Omental fat pad (tissue), 4 donors: ENCODE results near the gene TGFB1. TPM values are rescaled to one million over a fixed set of nuclear protein-coding genes. Genes with fewer than 3 reads are reported as not detected.

Experiments used
- ATAC-seq: fragments of 150-250 bp; one replicate; pipeline ENCODE4 v1.9.1; 2016; ENCODE audit warnings: mild to moderate bottlenecking, moderate library complexity; ENCODE audit not compliant: low FRiP score
- DNase-seq: peaks from one replicate; pipeline ENCODE4 v3.0.0-alpha.2; 2019; ENCODE audit warnings: low spot score
- CTCF ChIP-seq, 3 donors: fragments of 450-650 bp; IDR thresholded peaks; one replicate each; pipeline ENCODE4 v1.5.1; 2016 to 2017; ENCODE audit warnings: antibody characterized with exemption in 3 of 3, mild to moderate bottlenecking in 3 of 3, moderate library complexity in 2 of 3
- total RNA-seq, 4 donors: library from RNA; depleted of rRNA; stranded (reverse); fragments of >200 nt; gene quantifications; one replicate each; pipeline ENCODE4 v1.1.0, GENCODE V29; 2016

Gene TGFB1
- total RNA-seq, 4 donors from 2014 or later, result 17.6 to 43.0 (median 25.2) TPM

- DNase-seq (no peak), ATAC-seq (no peak)
- no peak for TF ChIP-seq CTCF (IDR thresholded peaks at IDR 0.05)
Observed at GRCh38 chr19:41318696-41319499, 34.8 kb downstream of the TGFB1 start.

GRCh38 chr19:41316306-41316920 lies 37.3 kb downstream of the TGFB1 start:
- ATAC-seq (no peak), DNase-seq (no peak)
- TF ChIP-seq CTCF (IDR thresholded peaks at IDR 0.05), result no peak

GRCh38 chr19:41311613-41312012 lies 42.1 kb downstream of the TGFB1 start:
- DNase-seq (no peak), ATAC-seq (no peak)
- no peak for TF ChIP-seq CTCF (IDR thresholded peaks at IDR 0.05)

GRCh38 chr19:41311072-41311471 lies 42.6 kb downstream of the TGFB1 start:
- ATAC-seq (no peak), DNase-seq (no peak)
- TF ChIP-seq CTCF (IDR thresholded peaks at IDR 0.05), result no peak

- ATAC-seq (peak; percentile 76), DNase-seq (no peak)
- no peak for TF ChIP-seq CTCF (IDR thresholded peaks at IDR 0.05)
Observed at GRCh38 chr19:41310033-41310831, 43.5 kb downstream of the TGFB1 start, which contains the start of gene CCDC97. TSS of gene CCDC97 (plus strand) at chr19:41310172. CDS start at chr19:41310311, 139 bp downstream.

GRCh38 chr19:41309180-41310032 lies 44.3 kb downstream of the TGFB1 start:
- TF ChIP-seq CTCF (IDR thresholded peaks at IDR 0.05), result no peak
- ATAC-seq (peak; percentile 3), DNase-seq (no peak)
